ENCODE results near the gene PNKD. TPM values are rescaled to one million over a fixed set of nuclear protein-coding genes. Genes with fewer than 3 reads are reported as not detected.

PNKD gene
- total RNA-seq (10 to 100 TPM; 79.3 to 84.2 TPM), polyA plus RNA-seq (ENCODE audit: insufficient read depth, low read depth, low replicate concordance) (90.7 TPM)
- long read RNA-seq, donor 1, transcript PNKD-202 (9 exons, 2,991 nt): minor isoform, 6 of 124 reads
- long read RNA-seq, donor 1, transcript PNKD-201 (3 exons, 758 nt): major isoform, 93 of 124 reads
- long read RNA-seq, donor 1, transcript PNKD-205 (2 exons, 1,372 nt): minor isoform, 8 of 124 reads
- long read RNA-seq, donor 1, partial matches to known transcripts: 17 of 124 reads
- long read RNA-seq, donor 1, other reads (novel, unspliced or antisense): 0 of 124 reads
- long read RNA-seq, donor 2, transcript PNKD-205 (2 exons, 1,372 nt): minor isoform, 7 of 62 reads
- long read RNA-seq, donor 2, transcript PNKD-202 (9 exons, 2,991 nt): minor isoform, 6 of 62 reads
- long read RNA-seq, donor 2, transcript PNKD-201 (3 exons, 758 nt): major isoform, 49 of 62 reads
- long read RNA-seq, donor 2, partial matches to known transcripts: 0 of 62 reads
- long read RNA-seq, donor 2, other reads (novel, unspliced or antisense): 0 of 62 reads

DNA sequence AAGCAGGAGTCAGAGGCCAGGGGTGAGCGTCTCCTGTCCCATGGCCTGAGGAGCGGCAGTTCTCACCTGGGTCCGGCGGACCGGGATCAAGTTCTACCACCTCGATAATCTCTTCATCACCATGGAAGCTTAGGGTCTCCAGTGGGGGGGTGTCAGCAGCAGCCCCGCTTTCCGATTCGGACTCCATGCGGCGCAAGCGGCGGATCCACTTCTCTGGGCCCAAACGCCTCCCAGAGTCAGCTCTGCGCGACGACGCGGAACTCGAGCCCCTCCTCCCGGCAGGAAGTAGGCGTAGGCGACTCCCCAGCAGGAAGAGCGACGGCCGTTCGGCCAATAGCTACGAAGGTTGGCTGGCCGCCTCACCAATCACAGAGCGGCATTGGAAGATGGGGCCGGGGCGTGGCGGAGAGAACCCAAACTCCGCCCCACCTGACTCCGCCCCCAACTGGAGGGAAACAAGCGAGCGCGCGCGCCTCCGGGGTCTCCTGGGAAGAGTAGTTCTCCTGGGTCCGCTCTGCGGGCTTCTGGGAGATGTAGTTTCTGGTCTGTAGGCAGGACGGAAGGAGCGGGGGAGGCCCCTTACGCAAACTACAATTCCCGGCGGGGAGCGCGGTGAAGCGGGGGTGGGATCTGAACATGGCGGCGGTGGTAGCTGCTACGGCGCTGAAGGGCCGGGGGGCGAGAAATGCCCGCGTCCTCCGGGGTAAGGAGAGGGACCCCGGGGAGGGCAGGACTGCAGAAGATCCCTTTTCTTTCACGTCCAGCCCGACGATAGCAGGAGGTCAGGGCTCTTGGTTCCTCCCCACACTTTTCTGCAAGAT, at the start of gene PNKD, which contains the start of gene AAMP:
Gene PNKD, plus strand, starts transcription at position 620 of the 821 bp plus-strand sequence. Its CDS starts 17 bp downstream, at position 637.
Gene AAMP, minus strand, starts transcription at position 238 of the 821 bp plus-strand sequence. Its CDS starts 51 bp downstream, at position 187.
- peak within 1 kb of the TSS; percentile 76 to 92 for H3K4me3 ChIP-seq
- intact Hi-C loops (cut with DNase I; ENCODE audit: low total_unique reads): no loop called here
- TF ChIP-seq, protein P1, sequence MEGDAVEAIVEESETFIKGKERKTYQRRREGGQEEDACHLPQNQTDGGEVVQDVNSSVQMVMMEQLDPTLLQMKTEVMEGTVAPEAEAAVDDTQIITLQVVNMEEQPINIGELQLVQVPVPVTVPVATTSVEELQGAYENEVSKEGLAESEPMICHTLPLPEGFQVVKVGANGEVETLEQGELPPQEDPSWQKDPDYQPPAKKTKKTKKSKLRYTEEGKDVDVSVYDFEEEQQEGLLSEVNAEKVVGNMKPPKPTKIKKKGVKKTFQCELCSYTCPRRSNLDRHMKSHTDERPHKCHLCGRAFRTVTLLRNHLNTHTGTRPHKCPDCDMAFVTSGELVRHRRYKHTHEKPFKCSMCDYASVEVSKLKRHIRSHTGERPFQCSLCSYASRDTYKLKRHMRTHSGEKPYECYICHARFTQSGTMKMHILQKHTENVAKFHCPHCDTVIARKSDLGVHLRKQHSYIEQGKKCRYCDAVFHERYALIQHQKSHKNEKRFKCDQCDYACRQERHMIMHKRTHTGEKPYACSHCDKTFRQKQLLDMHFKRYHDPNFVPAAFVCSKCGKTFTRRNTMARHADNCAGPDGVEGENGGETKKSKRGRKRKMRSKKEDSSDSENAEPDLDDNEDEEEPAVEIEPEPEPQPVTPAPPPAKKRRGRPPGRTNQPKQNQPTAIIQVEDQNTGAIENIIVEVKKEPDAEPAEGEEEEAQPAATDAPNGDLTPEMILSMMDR (IDR thresholded peaks at IDR 0.05): peak in 2 of 3 experiments; percentile 18 to 28
- peak; percentile 71 for TF ChIP-seq POLR2A (IDR thresholded peaks at IDR 0.05)
- H3K4me1 ChIP-seq: peaks cover 30% of the 10 kb centered on the region
- no peaks in the 10 kb centered on the region for H3K36me3 ChIP-seq (ENCODE audit: low read depth, missing control alignments)
- peak; percentile 100 for DNase-seq
- whole genome bisulfite sequencing, 2 donors: 0% methylated on average over 4 to 64 of the region's 64 CpGs
- peak within 1 kb of the TSS; percentile 81 to 82 for H3K27ac ChIP-seq
- no peaks in the 10 kb centered on the region for H3K27me3 ChIP-seq
- no peaks in the 10 kb centered on the region for H3K9me3 ChIP-seq

DNA sequence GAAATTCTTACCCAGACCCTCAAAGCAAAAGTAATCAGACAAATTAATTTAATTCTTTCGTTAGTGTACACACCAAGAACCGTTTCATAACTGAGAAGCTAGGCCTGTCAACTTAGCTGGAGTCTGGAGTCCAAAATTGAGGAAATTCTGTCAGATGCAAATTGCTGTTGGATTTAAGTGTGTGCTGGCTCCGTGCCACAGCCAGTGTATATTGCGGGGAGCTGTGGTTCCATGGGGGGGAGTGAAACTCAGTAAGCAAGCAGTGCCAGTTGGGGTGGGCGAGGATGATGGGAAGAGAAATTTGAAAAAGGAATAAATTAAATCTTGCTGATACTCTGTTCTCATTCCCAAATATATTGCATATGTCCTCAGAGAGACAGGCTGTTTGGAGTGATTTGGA, 49.3 kb upstream of the PNKD start:
- no peak for DNase-seq
- H3K4me1 ChIP-seq: peaks cover 43% of the 10 kb centered on the region
- no peaks in the 10 kb centered on the region for H3K9me3 ChIP-seq
- TF ChIP-seq POLR2A (IDR thresholded peaks at IDR 0.05): no peak
- TF ChIP-seq, protein P1 (IDR thresholded peaks at IDR 0.05): no peak
- no peaks in the 10 kb centered on the region for H3K36me3 ChIP-seq (ENCODE audit: low read depth, missing control alignments)
- intact Hi-C loops (cut with DNase I; ENCODE audit: low total_unique reads): no loop called here
- 70 to 76% methylated on average over 5 of the region's 5 CpGs for WGBS, 2 donors
- no peak overlapping the region for H3K27ac ChIP-seq
- H3K27me3 ChIP-seq: no peaks in the 10 kb centered on the region
- H3K4me3 ChIP-seq: no peak overlapping the region

GRCh38 chr2:218223046-218223445, 47.3 kb upstream of the PNKD start:
- 70 to 77% methylated on average over 5 of the region's 5 CpGs for WGBS, 2 donors
- H3K27ac ChIP-seq: no peak overlapping the region
- TF ChIP-seq, protein P1 (IDR thresholded peaks at IDR 0.05): no peak
- no peak for TF ChIP-seq POLR2A (IDR thresholded peaks at IDR 0.05)
- H3K36me3 ChIP-seq (ENCODE audit: low read depth, missing control alignments): no peaks in the 10 kb centered on the region
- no peak overlapping the region for H3K4me3 ChIP-seq
- H3K27me3 ChIP-seq: no peaks in the 10 kb centered on the region
- H3K4me1 ChIP-seq: peaks cover 47% of the 10 kb centered on the region
- H3K9me3 ChIP-seq: no peaks in the 10 kb centered on the region
- no peak for DNase-seq
- intact Hi-C loops (cut with DNase I; ENCODE audit: low total_unique reads): no loop called here

DNA sequence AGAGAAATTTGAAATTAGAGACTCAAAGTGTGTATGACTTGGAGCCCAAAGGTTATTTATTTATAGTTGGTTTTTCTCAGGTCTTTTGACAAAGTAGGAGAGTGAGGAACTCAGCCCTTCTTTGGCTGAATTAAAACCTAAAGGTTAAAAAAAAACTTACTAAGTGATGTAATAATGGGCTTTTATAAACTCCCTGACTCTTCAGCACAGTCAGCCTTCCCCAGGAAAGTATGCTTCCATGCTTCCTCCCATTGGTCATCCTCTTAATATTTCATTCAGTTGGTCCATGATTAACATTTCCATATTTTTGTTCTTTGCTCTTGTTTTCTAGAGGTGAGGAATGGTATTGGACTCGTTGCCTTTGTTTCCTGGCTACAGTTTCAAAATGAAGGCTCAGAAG, 46.1 kb upstream of the PNKD start:
- Histone ChIP-seq H3K4me3 (no peak overlapping the region), H3K36me3 (ENCODE audit: low read depth, missing control alignments) (no peaks in the 10 kb centered on the region), H3K4me1 (peaks cover 46% of the 10 kb centered on the region), H3K9me3 (no peaks in the 10 kb centered on the region), H3K27ac (no peak overlapping the region), H3K27me3 (no peaks in the 10 kb centered on the region)
- TF ChIP-seq, protein P1 (IDR thresholded peaks at IDR 0.05): no peak
- TF ChIP-seq POLR2A (IDR thresholded peaks at IDR 0.05): no peak
- WGBS, 2 donors: 70 to 74% methylated on average over 1 of the region's 1 CpG
- no peak for DNase-seq
- intact Hi-C loops (cut with DNase I; ENCODE audit: low total_unique reads): no loop called here
